Adrenal gland (tissue), 5 donors: ENCODE data around the gene TAF11L5.
"Not testable (repeated sequence)": the region's sequence is repeated elsewhere in the genome, so short reads cannot be mapped to it uniquely, and the experiment has no call there.

Source experiments
- POLR2A ChIP-seq, 2 donors: fragments of 450-650 bp; IDR thresholded peaks; one replicate each; pipeline ENCODE4 v1.6.1; 2017; ENCODE audit warnings: antibody characterized with exemption in 2 of 2, mild to moderate bottlenecking in 2 of 2, moderate library complexity in 1 of 2
- TF ChIP-seq, protein P1 (sequence below), 6 experiments: fragments of 450-650 bp in 4 of 6; fragments of 200-600 bp in 2 of 6; sonication (generic) in 1 of 6; IDR thresholded peaks; 1 replicate in 5 of 6; 2 replicates in 1 of 6; pipeline versions ENCODE4 v1.5.1 to v1.8.0; 2016 to 2021; ENCODE audit warnings: antibody characterized with exemption in 6 of 6, mild to moderate bottlenecking in 2 of 6, moderate library complexity in 1 of 6
- donor health status: DM: no; HTN: no; CAD: no.

DNA sequence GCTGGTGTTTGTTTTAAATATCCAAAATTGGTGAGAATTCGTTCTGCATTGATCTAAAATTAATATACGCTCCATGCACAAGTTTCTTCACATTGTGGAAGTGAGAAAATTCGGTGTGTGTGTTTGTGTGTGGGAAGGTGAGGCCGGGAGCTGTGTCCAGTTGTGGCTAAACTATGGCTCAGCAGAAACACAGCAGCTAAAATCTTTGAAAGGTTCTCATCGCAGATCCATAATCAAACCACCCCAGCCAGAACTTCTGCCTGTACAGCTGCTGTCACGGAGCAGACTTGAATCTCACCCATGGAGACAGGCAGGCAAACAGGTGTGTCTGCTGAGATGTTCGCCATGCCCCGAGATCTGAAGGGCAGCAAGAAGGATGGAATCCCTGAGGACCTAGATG, 27.1 kb upstream of the TAF11L5 start, which contains the start of gene TAF11L2:
- TF ChIP-seq, protein P1, sequence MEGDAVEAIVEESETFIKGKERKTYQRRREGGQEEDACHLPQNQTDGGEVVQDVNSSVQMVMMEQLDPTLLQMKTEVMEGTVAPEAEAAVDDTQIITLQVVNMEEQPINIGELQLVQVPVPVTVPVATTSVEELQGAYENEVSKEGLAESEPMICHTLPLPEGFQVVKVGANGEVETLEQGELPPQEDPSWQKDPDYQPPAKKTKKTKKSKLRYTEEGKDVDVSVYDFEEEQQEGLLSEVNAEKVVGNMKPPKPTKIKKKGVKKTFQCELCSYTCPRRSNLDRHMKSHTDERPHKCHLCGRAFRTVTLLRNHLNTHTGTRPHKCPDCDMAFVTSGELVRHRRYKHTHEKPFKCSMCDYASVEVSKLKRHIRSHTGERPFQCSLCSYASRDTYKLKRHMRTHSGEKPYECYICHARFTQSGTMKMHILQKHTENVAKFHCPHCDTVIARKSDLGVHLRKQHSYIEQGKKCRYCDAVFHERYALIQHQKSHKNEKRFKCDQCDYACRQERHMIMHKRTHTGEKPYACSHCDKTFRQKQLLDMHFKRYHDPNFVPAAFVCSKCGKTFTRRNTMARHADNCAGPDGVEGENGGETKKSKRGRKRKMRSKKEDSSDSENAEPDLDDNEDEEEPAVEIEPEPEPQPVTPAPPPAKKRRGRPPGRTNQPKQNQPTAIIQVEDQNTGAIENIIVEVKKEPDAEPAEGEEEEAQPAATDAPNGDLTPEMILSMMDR (IDR thresholded peaks at IDR 0.05), result not testable (repeated sequence)
- TF ChIP-seq POLR2A (IDR thresholded peaks at IDR 0.05), result not testable (repeated sequence)
